HG03521 (cell line): Measurements from ENCODE around the gene SLC6A13.
"Not testable (repeated sequence)": the region's sequence is repeated elsewhere in the genome, so short reads cannot be mapped to it uniquely, and the experiment has no call there.

Experiments used
- ATAC-seq: cut with Tn5 transposase; IDR thresholded peaks from one replicate; pipeline ENCODE4 v1.9.1; 2021; ENCODE audit warnings: mild to moderate bottlenecking, moderate library complexity; ENCODE audit not compliant: unreplicated experiment

Gene SLC6A13

DNA sequence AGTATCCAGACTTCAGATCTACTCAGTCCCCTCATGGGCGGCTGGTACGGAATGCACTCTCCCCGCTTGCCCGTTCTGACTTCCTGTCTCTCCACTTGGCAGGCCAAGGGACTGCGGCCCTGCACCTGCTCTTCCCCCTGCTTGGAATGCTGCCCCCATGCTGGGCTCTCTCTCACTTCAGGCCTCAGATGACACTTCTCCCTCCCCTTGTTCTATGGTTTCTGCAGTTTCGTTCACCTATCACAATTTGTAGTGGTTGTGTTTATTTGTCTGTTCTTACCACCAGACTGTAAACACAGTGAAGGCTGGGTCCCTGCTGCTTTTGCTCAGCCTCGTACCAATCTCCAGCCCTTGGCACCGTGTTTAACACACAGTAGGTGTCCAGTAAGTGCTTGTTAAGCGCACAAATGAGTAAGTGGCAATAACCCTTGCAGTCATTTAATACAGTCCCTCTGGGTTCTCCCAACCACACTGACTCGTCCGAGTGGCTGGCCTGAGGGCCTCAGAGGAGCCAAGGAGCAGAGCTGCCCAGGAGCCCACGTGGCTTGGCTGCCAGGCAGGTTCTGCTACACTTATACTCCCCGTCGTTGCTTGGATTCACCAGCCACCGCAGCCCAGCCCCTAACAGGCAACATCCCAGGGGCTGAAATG is 60.4 kb downstream of the SLC6A13 start:
- no peak for ATAC-seq

DNA sequence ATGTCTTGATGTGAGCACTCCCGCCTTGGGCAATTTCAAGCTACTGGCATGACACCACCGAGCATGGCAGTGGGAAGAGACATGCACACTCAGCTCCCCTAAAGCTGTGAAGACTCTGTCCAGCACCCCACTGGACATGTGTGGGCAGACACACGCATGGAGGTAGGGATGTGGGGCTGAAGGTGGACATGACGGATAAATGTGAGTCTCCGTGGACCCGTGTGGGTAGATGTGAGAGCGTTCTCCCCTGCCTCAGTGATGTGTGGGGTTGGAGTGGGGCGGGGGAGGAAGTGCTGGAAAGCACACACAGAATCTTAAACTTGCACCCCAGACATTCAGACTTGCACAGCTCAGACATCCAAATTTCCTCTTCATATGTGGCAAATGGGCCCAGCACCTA is 61.3 kb downstream of the SLC6A13 start:
- ATAC-seq: no peak

DNA sequence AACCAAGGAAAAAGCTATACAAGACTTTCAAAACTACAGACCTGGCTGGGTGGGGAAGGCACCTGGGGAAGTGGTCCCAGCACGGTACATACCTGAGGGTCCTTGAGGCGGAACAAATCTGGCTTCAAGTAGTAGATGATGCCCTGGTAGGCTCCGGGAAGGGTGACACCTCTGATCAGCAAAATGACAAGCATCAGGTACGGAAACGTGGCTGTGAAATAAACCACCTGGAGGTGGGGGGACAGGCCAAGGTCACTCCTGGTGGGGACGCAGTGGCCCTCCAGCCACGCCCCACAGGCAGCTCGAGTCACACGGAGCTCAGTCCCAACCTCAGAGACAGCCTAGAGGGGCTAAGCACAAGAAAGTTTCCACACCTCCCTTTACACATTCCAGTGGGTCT is 63.9 kb downstream of the SLC6A13 start:
- no peak for ATAC-seq

DNA sequence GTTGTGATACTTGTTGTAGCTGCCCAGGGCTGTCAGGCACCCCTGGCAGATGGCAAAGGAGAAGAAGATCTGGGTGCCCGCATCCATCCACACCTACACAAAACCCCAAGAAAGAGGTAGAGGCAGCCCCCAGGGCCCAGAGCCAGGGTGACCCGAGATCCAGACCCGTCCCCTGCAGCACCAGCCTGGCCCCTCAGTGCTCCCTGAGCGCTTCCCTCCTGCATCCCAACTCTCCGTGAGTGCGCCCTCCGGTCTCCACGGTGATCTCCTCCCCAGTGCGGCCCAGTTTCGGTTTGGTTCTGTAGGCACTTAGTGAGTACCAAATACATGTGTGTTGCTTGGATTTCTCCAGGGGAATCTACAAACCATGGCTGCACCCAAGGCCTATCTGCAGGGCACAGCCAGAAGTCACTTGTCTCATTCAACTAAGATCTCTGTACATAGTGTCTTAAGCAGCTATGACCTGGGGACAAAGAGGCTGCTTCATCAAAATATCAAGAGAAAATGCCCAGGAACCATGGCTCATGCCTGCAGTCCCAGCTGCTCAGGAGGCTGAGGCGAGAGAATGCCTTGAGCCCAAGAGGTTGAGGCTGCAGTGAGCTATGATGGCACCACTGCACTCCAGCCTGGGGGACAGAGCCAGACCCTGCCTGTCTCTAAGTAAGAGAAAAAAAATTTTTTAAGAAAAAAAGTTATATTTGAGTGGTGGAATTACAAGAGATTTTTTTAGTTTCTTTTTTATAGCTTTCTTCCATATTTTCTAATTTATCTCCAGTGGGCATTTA is 64.5 kb downstream of the SLC6A13 start:
- ATAC-seq: no peak

DNA sequence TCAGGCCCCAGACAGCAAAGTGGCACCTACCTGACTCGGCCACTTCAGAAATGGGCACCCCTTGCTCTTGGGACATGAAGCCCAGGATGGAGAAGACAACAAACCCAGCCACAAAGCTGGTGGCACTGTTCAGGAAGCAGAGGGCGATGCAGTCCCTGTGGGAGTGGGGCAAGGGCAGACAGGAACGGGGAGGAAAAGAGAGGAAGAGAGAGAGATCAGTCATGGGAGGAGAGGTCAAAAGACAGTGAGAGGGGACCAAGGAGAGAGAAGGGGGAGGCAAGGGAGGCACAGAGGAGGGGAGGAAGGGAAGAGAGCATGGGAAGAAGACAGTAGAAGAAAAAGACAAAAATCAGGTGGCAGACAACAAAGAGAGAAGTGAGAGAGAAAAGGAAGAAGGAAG is 65.3 kb downstream of the SLC6A13 start:
- no peak for ATAC-seq

DNA sequence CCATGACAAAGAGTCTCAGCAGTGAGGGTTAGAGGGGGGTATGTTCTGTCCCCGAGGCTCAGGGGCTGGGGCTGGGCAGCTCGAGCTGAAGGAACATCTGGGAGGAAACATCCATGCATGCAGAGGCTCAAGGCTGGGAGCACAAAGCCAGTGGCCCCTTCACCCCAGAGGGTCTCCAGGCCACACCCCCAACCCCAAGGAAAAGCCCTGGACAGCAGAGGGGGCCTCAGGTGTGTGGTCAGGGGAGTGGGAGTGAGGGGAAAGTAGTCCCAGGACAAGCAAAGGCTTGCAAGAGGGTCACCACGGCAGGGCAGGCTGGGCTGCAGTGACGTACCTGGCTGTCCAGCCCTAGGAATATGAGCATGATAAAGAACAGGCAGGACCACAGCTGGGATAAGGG is 66.2 kb downstream of the SLC6A13 start:
- no peak for ATAC-seq

DNA sequence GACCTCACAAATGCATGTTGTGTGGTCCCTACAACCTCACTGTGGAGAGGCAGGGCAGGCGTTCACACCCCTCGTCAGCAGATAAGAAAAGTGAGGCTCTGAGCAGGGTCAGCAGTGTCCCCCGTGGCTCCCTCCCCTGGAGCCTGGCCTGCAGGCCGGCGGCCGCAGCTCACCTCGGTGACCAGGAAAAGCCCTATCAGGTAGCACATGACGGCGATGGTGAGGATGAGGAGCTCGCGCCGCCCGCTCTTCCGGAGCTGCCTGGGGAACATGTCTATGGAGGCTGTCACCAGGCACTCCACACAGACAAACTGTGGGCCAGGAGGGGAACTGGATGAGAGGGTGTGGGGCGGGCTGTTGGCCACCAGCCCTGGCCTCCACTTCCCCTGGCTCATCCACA is 66.7 kb downstream of the SLC6A13 start:
- ATAC-seq: no peak

DNA sequence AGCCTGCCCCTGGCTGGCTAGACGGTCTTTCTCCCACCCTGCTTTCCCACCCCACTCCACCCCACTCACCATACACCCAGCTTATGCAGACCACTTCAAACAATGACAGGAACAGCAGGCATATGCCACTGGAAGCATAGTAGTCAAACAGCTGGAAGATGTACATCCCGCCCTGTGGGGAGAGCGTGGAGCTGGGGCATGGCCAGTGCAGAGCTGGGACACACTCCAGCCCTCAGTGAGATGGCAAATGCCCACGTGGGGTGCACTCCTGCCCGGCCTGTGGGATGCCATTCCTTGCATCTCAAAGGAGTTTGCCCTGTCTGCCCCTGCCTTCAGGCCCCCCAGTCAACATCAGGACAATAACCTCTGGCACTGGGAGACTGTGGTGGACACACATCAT is 67.5 kb downstream of the SLC6A13 start:
- no peak for ATAC-seq

DNA sequence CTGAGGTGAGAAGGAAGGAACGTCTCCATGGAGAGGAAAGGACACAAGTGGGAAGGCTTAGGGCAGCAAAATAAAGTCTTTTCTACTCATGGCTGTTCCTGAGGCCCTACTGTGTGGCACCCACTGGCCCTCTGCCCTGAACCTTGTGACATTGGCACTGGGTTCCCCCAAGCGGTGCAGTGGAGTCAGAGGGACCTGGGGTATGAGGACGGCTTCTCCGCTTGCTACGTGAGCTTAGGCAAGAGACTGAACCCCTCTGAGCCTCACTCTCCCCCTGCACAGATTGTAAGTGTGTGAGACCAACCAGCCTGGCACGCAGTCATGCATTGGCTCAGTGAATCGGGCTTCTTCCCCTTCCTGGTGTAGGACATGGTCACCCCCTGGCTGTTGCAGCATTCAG is 68.4 kb downstream of the SLC6A13 start:
- no peak for ATAC-seq

DNA sequence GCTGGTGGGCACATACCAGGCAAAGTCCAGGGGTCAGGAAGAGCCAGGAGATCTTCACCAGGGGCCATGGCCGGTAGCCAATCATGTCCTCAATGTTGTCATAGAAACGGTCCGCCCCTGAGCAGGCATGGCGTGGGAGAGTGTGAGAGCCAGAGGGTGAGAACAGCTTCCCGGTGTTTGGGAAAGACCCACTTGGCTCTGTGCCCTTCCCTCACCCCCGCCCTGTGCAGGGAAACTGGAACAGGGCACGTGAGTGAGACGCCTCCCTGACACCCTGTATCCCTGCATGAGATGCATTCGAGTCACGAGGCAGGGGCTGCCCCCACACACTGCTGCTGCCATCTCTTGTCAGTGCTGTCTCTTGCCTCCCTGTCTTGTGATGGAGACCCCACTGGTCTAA is 69.4 kb downstream of the SLC6A13 start:
- no peak for ATAC-seq

DNA sequence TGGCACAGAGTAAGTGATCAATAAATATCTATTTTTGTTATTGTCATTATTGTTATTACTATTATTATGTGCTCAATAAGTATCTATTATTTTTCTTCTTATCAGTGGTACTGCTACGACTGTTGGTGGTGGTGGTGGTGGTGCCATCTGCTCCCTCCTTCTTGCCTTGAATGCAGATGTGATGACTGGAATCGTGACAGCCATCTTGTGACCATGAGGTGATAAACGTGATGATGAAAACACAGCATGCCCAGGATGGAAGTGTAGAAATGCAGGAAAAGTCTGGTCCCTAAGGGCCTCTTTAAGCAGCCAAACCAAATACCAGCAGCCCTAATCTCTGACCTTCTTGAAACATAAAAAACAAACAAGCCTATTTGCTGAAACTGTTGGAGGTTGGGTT is 71.1 kb downstream of the SLC6A13 start:
- ATAC-seq: no peak

DNA sequence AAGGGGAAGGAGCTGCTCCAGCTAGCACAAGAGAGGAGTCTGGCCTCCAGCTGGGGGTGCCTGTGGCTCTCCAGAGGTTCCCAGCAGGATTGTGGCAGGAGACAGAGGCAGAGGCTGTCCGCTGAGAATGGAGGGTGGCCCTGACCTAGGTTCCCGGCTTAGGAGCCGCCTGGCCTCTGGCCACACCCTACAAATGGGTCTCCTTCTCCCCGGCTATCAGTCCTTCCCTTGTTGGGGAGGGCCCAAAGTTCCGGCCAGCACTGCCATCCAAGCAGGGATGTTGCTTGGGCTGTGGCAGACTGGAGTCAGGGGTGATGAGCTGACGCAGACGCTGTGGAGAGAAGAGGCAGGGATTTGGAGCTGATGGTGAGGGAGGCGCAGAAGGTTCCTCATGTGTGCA is 71.8 kb downstream of the SLC6A13 start:
- ATAC-seq: no peak

DNA sequence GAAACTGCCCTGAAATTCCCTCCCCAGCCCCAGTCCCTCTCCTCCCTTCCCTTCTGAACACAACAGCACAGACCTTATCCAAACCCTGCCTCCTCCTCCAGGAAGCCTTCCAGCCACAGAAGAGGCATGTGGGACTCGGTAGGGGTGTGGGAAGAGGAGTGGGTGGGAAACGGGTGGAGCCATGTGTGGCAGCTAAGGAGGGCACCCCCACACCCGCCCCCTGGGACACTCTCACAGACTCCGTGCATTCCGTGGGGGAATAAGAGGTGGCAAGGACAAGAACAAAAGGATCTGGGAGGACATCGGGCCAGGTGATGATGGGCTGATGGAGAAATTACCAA is 73.0 kb downstream of the SLC6A13 start:
- ATAC-seq: no peak

DNA sequence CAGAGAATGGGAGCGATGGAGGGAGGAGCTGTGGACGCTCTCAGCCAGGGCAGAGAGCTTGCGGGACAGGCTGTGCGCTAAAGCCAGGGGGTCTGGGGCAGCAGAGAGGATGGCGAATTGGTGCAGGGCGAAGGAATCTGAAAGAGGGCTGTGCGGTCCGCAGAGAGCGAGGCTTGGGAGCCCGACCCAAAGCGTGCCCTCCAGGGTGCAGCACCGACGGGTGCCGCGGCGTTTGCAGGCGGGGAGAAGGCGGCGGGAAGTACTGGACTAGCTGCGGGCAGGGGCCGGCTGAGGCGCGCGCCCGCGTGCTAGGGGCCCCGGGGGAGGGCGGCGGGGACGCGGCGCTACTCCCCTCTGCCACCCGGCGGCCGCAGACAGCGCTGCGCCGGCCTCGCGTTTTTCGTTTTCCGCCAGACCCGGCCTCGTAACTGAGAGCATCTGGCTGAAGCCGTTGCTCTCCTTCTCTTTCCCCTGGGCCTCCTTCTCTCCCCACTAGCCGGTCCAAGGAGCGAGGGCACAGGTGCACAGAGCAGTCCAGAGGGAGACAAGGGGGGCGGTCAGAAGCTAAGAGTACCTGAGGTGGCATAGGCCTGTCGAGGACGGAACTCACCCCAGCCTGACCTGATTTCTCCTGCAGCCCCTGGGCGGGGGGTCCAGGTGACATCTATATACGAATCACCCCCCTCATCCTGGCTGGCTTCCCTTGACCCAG is 73.6 kb downstream of the SLC6A13 start:
- no peak for ATAC-seq

DNA sequence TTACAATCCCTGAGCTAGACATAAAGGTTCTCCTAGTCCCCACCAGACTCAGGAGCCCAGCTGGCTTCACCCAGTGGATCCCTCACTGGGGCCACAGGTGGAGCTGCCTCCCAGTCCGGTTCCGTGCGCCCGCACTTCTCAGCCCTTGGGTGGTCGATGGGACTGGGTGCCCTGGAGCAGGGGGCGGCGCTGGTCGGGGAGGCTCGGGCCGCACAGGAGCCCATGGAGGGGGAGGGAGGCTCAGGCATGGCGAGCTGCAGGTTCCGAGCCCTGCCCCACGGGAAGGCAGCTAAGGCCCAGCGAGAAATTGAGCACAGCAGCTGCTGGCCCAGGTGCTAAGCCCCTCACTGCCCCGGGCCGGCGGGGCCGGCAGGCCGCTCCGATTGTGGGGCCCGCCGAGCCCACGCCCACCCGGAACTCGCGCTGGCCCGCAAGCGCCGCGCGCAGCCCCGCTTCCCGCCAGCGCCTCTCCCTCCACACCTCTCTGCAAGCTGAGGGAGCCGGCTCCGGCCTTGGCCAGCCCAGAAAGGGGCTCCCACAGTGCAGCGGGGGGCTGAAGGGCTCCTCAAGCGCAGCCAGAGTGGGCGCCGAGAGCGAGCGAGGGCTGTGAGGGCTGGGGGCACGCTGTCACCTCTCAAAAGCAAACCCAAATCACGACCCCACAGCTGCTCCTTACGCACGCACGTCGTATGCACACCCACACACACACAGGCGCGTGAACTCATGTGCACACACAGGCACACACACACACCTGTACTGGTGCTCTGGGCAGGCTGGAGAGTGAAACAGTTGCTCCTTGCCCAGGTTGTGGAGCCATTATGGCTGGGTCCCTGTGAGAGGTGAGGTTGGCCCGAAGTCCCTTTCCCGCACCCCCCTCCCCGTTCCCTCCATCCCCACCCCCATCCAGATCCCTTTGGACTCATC is 74.4 kb downstream of the SLC6A13 start:
- not testable (repeated sequence) for ATAC-seq

DNA sequence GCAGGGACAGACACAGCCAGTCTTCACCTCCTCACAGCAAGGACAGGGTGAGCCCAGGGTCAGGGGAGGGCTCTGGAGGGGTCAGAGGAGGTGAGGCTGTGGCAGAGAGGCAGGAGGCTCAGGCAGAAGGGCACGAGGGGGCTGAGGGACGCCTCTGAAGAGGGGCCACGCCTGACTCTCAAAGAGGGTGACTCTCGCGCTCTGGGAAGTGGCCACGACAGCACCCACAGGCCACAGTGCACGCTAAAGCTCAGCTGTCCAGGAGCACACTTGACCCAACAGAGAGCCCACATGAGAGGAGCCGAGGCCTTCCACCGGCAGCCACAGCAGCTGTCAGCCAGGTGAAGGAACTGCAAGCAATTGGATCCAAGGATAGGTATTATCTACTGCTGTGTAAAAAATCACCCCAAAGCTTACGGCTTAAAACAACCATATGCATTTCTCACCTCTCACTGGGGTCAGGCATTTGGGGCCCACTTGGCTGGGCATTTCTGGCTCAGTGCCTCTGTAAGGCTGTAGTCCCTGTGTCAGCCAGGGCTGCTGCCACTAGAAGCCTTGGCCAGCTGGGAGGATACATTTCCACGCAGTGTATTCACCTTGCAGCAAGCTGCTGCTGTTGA is 76.5 kb downstream of the SLC6A13 start:
- no peak for ATAC-seq

DNA sequence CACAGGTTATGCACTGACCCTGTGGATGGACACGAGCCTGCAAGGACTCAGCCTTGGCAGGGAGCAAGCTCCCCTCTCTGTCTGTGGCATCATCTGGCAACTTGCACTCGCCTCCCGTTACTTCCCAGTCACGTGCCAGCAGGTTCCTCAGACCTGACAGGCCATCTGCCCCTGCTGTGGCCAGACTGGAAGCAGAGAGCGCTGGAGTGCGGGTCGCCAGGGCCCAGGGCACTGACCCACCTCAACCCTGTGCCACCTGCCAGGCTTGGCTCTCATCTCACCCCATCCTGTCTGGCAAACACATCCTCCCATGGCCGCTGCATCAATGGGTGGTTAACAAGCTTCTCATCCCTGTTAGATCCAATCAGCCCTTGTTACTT is 77.1 kb downstream of the SLC6A13 start:
- ATAC-seq: no peak

DNA sequence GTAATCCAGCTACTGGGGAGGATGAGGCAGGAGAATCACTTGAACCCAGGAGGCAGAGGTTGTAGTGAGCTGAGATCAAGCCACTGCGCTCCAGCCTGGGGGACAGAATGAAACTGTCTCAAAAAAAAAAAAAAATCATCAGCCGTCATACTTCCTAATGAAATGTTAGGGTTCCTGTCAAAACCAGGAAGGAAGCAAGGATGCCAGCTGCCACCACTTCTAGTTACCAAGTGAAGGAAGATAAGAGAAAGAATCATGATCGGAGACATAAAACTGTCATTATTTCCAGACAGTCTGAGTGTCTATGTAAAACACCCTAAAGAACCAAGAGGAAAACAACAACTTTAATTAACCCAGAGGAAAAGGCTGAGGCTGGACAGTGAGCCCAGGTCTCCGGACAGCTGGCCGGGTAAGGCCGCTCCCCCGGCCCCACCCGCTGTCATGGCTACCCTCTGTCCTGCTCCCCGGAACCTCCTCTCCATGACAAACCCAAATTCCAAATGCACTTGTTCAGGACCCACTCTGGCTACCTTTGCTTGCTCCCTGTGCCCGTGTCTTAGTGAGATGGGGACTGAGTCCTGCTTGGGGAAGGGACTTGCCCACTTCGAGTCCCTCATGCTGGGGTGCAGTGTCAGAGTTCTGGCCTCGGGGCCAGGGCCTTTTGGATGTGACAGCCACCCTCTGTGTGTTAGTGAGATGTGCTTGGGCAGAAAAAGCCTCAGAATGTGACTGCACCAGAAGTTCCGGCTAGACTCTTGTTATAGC is 77.6 kb downstream of the SLC6A13 start:
- ATAC-seq: no peak

DNA sequence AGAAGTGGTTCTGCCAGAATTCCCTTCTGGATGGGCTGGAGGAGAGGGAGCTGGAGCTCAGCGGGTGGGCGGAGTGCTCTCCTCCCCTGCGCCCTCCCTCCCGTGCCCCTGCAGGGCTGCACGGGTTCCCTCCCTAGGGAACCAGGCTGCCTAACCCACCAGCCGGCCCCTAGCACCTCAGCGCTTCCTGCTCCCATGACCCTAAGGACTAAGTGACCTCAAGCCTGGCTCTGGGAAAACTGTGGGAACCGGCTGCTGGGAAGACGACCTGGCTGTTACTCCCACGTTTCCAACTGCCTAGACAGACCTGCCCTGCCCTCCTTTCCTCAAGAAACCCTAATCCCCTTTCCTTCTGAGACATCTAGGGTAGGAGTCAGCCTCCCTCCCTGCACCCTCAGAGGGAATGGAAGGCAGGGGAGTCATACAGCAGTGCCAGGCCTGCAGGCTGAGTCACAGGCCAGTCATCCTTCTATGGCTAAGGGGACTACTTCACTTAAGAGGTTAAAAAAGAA is 80.2 kb downstream of the SLC6A13 start:
- no peak for ATAC-seq

DNA sequence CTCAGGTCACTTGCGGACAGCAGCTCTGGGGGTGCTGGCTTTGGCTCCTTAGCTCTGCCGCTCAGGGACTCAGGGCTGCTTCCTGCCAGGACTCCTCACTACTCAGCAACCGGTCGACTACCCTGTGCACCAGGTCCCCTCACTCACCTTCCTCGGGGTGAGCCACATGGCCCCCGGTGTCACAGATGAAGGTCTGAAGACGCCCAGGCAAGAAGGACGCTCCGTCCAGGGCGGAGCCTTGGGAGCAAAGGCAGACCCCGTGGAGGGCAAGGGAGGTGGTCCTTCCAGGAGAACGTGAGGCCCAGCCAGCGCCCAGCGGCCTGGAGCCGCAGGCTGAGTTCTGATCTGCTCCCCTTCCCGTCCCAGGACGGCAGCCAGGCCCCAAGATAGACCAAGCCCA is 80.7 kb downstream of the SLC6A13 start:
- no peak for ATAC-seq
